HG02970 (cell line): ENCODE data around the gene FBXO46.
A peak's percentile ranks its signal among the peaks of the same experiment; 100 is the strongest.

ENCODE experiments used
- ATAC-seq: cut with Tn5 transposase; IDR thresholded peaks from one replicate; pipeline ENCODE4 v1.9.1; 2021; ENCODE audit warnings: mild to moderate bottlenecking, moderate library complexity, moderate number of reproducible peaks; ENCODE audit not compliant: unreplicated experiment, low FRiP score

The FBXO46 gene

DNA sequence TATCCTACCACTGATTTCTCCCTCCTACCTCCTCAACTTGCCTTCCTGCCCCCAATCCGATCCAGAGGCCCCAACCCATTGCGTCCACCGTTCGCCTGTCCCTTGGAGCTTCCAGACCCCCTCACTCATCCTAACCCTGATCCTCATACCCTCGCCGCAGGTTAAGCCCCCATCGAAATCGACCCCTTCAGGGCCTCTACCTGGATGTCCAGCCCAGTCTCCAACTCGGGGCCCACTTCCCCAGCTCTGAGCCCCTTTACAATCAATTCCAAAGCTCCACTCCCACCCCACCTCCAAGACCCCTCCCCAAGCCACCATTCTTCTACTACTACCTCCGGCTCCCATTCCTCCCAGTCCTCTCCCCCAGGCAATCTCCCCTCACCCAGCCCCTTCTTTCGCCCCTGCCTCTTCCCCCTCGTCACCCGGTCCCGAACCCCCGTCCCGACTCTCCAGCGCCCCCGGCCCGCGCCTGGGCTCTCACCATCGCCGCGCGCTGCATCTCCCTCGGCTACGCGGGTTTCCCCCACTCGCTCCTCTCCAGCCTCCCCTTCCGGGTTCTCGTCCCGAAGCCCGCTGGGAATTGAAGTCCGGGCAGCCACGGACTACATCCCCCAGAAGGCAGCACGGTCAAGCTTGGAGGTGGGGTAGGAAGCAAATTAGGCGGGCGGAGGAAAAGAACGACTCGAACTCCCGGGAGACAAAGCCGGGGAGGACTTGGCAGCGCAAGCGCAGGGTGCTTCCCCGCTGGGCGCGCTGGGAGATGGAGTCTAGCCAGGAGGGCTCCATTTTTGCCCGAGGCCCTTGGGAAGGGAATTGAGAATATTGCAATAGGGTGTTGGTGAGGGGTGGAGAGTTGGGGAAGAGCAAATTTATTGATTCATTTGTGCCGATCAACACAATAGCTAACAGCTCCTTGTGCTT is at the start of gene FBXO46:
TSS of gene FBXO46 (minus strand) at position 529 of the 921 bp plus-strand sequence. CDS start 17,401 bp downstream, outside the sequence.
- ATAC-seq = peak; percentile 91

DNA sequence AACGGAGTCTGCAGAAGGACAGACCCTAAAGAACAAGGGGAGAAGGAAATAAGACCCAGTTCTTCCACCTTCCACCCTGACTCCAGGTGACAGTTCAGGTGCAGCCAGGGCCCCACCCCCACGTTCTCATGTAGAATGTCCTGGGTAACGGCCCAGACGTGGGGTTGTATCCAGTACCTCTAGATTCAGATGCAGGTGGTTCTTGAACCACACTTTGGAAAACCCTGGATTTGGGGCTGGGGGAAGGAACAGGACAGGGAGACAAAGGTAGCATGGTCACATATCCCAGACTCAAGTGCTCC is 49.4 kb upstream of the FBXO46 start:
- no peak for ATAC-seq

GRCh38 chr19:45779231-45780145 is 48.8 kb upstream of the FBXO46 start:
- ATAC-seq = peak; percentile 68

- ATAC-seq = no peak
Observed at GRCh38 chr19:45778010-45778661, 47.4 kb upstream of the FBXO46 start.

DNA sequence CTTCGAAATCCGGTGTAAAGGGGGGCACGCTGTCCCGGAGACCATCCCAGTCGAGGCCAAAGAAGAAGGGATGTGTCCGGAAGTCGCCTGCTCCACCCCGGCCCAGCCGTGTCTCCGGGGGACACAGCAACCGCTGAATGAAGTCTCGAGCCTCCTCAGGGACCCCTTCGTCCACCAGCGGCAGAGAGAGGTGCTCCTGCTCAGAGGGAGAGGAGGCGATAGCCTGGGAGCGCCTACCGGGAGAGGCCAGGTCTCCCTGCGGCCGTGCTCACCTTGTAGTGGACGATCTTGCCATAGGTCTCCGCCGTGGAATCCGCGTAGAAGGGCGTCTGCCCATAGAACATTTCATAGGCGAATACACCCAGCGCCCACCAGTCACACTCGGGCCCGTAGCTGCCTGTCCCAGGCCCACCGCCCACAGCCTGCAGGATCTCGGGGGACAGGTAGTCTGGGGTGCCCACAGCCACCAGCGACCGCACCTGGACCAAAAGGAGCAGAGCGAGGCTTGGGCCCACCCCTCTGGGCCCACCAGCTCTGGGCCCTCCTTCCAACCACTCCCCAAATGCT is 46.8 kb upstream of the FBXO46 start:
- ATAC-seq = no peak

GRCh38 chr19:45774765-45775164 is 44.1 kb upstream of the FBXO46 start:
- no peak for ATAC-seq

- no peak for ATAC-seq
Observed at GRCh38 chr19:45773384-45773783, 42.7 kb upstream of the FBXO46 start.

DNA sequence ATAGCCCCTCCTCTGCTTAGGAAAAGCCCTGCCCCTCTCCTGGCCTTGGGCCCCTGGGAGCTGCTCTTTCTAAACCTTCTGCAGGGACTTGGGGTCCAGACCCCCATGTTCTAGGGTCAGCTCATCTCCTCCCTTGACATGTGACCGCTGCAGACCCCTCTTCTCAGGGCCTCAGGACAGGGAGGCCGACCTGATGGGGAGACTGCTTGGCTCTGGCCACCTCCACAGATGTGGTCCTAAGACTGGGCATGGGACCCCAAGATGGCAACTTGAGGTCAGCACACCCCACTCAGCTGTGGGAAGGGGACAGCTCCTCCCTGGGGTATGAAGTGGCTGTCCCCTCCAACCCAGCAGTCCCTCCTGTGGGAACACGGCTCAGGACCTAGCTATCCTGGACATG is 42.2 kb upstream of the FBXO46 start:
- ATAC-seq = no peak

DNA sequence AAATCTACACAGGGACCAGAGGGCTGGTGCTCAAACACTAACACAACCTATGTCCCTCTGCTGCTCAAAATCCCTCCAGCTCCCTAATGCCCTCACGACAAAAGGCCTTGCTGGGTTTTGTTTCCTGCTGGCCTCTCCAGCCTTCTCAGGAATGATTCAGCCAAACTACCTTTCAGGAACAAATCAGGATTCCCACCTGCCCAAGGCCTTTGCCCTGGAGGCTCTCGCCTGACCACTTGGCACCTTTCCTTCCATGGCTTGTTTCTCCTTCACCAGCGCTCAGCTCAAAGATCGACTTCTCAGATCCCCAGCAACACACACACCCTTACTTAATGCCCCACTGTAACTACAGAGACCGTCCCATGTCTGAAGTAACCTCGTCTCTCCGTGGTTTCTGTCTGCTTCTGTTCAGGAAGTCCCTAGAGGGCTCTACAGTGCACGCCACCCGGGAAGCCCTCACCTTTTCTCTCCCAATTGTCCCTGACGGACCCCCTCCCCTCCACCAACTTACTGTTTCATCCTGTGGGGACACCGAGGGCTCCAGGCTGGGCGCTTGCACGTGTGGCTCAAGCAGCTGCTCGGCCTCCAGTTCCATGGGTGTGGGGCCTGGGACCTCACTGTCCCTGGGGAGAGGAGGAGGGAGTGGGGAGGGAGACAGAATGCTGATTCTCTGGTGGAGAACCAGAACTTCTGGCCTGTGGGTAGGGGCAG is 41.6 kb upstream of the FBXO46 start:
- ATAC-seq = no peak

DNA sequence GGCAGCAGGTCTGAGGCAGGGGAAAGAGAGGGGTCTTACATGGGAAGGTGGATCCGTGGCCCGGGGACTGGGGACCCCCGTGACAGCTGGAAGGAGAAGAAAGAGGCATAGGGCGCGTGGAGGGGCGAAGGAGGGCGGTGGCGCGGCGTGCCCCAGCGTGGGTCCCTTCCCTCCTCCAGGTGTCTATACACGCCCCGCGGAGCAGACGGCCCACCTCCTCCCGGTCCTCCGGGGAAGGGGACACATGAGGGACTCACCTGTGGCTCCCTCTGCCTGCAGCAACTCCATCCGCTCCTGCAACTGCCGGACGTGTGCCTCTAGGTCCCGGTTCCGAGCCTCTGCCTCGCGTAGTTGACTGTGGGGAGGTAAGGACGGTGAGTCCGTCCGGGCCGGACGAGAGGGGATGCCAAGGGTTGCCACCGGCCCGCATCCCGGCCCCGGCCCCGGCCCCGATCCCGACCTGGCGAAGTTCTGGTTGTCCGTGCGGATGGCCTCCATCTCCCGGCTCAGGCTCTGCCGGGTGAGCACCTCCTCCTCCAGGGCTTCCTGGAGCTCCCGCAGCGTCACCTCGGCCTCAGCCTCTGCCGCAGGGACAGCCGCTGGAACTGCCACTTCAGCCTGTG is 40.7 kb upstream of the FBXO46 start:
- no peak for ATAC-seq

GRCh38 chr19:45770192-45771101 is 39.8 kb upstream of the FBXO46 start:
- ATAC-seq = peak; percentile 49

DNA sequence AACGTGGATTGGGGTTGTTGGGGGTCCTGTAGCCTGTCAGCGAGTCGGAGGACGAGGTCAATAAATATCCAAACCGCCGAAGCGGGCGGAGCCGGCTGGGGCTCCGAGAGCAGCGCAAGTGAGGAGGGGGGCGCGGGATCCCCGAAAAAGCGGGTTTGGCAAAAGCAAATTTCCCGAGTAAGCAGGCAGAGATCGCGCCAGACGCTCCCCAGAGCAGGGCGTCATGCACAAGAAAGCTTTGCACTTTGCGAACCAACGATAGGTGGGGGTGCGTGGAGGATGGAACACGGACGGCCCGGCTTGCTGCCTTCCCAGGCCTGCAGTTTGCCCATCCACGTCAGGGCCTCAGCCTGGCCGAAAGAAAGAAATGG is 39.1 kb upstream of the FBXO46 start:
- ATAC-seq = no peak

- peak; percentile 63 for ATAC-seq
Observed at GRCh38 chr19:45768984-45769782, 38.5 kb upstream of the FBXO46 start, which contains the start of gene SIX5. Gene SIX5, minus strand, starts transcription at chr19:45769252. Its CDS starts 408 bp downstream, at chr19:45768844.

GRCh38 chr19:45768655-45768983 is 37.9 kb upstream of the FBXO46 start:
- no peak for ATAC-seq

- no peak for ATAC-seq
Observed at GRCh38 chr19:45767881-45768654, 37.4 kb upstream of the FBXO46 start.

GRCh38 chr19:45767410-45767880 is 36.7 kb upstream of the FBXO46 start:
- no peak for ATAC-seq

DNA sequence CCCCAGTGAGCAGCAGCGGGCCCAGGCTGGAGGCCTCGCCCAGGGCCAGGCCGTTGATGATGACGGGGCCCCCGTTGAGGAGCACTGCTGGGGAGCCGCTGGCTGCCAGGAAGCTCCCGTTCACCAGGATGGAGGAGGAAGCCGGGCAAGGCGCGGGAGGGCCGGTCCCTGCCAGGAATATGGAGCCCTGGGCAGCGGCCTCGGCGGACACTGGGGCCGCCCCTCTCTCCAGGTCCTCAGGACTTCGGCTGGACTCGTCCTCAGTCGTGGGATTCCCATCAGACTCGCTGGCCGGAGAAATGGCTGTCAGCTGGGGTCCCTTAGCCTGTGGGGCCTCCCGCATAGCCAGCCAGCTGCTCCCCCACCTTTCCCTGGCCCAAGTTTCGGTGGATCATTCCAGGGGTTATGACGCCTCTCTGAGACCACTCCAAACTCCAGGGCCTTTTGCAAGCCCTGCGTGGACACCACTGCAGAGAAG is 36.2 kb upstream of the FBXO46 start:
- no peak for ATAC-seq
